Measurements from ENCODE around the gene CASP10. TPM values are rescaled to one million over a fixed set of nuclear protein-coding genes. Genes with fewer than 3 reads are reported as not detected.
A peak's percentile ranks its signal among the peaks of the same experiment; 100 is the strongest.

CASP10 gene
- total and polyA plus RNA-seq, 2 of the 13 experiments (the other 11 are each of a cell fraction or from before 2014, with no cell fraction given), result 22.2 to 23.8 TPM

GRCh38 chr2:201231781-201232466, 49.0 kb downstream of the CASP10 start (continued):
- TF ChIP-seq NFYC (CRISPR knock-in tag; IDR thresholded peaks at IDR 0.05), result peak; percentile 30; the same call in 1 of the 2 replicates
- no peak for TF ChIP-seq ZNF251 (CRISPR knock-in tag; IDR thresholded peaks at IDR 0.05)
- TF ChIP-seq DR1 (CRISPR knock-in tag; IDR thresholded peaks at IDR 0.05), result peak; percentile 44; the same call in 1 of the 2 replicates
- peak; percentile 64; the same call in 1 of the 2 replicates for TF ChIP-seq ZBED4 (CRISPR knock-in tag; IDR thresholded peaks at IDR 0.05; ENCODE audit: borderline replicate concordance)
- no peak for TF ChIP-seq FOXA1 (IDR thresholded peaks at IDR 0.05)
- TF ChIP-seq FOXA1 (CRISPR knock-in tag; IDR thresholded peaks at IDR 0.05), result 0 out of 2 replicates have a peak, but pooled peaks have one; percentile 39
- TF ChIP-seq, protein P1, sequence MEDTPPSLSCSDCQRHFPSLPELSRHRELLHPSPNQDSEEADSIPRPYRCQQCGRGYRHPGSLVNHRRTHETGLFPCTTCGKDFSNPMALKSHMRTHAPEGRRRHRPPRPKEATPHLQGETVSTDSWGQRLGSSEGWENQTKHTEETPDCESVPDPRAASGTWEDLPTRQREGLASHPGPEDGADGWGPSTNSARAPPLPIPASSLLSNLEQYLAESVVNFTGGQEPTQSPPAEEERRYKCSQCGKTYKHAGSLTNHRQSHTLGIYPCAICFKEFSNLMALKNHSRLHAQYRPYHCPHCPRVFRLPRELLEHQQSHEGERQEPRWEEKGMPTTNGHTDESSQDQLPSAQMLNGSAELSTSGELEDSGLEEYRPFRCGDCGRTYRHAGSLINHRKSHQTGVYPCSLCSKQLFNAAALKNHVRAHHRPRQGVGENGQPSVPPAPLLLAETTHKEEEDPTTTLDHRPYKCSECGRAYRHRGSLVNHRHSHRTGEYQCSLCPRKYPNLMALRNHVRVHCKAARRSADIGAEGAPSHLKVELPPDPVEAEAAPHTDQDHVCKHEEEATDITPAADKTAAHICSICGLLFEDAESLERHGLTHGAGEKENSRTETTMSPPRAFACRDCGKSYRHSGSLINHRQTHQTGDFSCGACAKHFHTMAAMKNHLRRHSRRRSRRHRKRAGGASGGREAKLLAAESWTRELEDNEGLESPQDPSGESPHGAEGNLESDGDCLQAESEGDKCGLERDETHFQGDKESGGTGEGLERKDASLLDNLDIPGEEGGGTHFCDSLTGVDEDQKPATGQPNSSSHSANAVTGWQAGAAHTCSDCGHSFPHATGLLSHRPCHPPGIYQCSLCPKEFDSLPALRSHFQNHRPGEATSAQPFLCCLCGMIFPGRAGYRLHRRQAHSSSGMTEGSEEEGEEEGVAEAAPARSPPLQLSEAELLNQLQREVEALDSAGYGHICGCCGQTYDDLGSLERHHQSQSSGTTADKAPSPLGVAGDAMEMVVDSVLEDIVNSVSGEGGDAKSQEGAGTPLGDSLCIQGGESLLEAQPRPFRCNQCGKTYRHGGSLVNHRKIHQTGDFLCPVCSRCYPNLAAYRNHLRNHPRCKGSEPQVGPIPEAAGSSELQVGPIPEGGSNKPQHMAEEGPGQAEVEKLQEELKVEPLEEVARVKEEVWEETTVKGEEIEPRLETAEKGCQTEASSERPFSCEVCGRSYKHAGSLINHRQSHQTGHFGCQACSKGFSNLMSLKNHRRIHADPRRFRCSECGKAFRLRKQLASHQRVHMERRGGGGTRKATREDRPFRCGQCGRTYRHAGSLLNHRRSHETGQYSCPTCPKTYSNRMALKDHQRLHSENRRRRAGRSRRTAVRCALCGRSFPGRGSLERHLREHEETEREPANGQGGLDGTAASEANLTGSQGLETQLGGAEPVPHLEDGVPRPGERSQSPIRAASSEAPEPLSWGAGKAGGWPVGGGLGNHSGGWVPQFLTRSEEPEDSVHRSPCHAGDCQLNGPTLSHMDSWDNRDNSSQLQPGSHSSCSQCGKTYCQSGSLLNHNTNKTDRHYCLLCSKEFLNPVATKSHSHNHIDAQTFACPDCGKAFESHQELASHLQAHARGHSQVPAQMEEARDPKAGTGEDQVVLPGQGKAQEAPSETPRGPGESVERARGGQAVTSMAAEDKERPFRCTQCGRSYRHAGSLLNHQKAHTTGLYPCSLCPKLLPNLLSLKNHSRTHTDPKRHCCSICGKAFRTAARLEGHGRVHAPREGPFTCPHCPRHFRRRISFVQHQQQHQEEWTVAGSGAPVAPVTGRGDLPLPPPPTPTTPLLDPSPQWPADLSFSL (CRISPR knock-in tag; IDR thresholded peaks at IDR 0.05), result no peak
- TF ChIP-seq, protein P2, sequence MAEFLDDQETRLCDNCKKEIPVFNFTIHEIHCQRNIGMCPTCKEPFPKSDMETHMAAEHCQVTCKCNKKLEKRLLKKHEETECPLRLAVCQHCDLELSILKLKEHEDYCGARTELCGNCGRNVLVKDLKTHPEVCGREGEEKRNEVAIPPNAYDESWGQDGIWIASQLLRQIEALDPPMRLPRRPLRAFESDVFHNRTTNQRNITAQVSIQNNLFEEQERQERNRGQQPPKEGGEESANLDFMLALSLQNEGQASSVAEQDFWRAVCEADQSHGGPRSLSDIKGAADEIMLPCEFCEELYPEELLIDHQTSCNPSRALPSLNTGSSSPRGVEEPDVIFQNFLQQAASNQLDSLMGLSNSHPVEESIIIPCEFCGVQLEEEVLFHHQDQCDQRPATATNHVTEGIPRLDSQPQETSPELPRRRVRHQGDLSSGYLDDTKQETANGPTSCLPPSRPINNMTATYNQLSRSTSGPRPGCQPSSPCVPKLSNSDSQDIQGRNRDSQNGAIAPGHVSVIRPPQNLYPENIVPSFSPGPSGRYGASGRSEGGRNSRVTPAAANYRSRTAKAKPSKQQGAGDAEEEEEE (CRISPR knock-in tag; IDR thresholded peaks at IDR 0.05; ENCODE audit: borderline replicate concordance), result no peak
- peak; percentile 85 for TF ChIP-seq POLR2G (IDR thresholded peaks at IDR 0.05; ENCODE audit: low read depth, low read length)
- TF ChIP-seq SETDB1 (CRISPR knock-in tag; IDR thresholded peaks at IDR 0.05; ENCODE audit: borderline replicate concordance), result no peak

Measured in HepG2 (cell line).